MG63 (cell line): ENCODE measurements around the gene TYR. TPM values are rescaled to one million over a fixed set of nuclear protein-coding genes. Genes with fewer than 3 reads are reported as not detected.
"Not testable (repeated sequence)": the region's sequence is repeated elsewhere in the genome, so short reads cannot be mapped to it uniquely, and the experiment has no call there.

ENCODE experiments used
- DNase-seq: peaks from one replicate; pipeline ENCODE4 v3.0.0-alpha.2; 2020
- H3K27me3 ChIP-seq: fragments of 250-450 bp; sonication (Bioruptor Pico); 2 replicates; pipeline ENCODE4 v1.5.1; 2020; ENCODE audit warnings: mild to moderate bottlenecking, moderate library complexity
- H3K36me3 ChIP-seq: fragments of 250-450 bp; sonication (Bioruptor Pico); 2 replicates; pipeline ENCODE4 v1.5.1; 2020; ENCODE audit warnings: mild to moderate bottlenecking, moderate library complexity
- H3K4me3 ChIP-seq: fragments of 250-450 bp; sonication (Bioruptor Pico); 2 replicates; pipeline ENCODE4 v1.5.1; 2020; ENCODE audit warnings: mild to moderate bottlenecking, moderate library complexity
- H3K9me3 ChIP-seq: fragments of 250-450 bp; sonication (Bioruptor Pico); 2 replicates; pipeline ENCODE4 v1.5.1; 2020; ENCODE audit warnings: mild to moderate bottlenecking, moderate library complexity
- total RNA-seq: library from RNA; depleted of rRNA; stranded (reverse); fragments of >200 nt; shearing (Covaris generic); gene quantifications from 2 replicates; pipeline ENCODE4 v1.2.3, GENCODE V29; 2014; ENCODE audit warnings: low replicate concordance

The TYR gene
- total RNA-seq, 1 experiment from 2014 or later: not detected

DNA sequence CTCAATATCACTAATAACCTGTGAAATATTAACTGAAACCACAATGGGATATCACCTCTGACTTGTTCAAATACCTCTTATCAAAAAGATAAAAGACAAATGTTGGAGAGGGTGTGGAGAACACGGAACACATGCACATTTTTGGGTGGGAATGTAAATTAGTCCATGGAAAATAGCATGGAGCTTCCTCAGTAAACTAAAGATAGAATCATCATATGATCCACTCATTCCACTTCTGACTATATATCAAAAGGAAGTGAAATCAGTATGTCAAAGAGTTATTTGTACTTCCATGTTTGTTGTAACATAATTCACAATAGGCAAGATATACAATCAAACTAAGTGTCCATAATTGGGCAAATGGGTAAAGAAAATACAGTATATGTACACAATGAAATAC lies 57.4 kb downstream of the TYR start:
- no peak overlapping the region for H3K4me3 ChIP-seq
- no peaks in the 10 kb centered on the region for H3K27me3 ChIP-seq
- no peaks in the 10 kb centered on the region for H3K9me3 ChIP-seq
- DNase-seq: no peak
- H3K36me3 ChIP-seq: no peaks in the 10 kb centered on the region

DNA sequence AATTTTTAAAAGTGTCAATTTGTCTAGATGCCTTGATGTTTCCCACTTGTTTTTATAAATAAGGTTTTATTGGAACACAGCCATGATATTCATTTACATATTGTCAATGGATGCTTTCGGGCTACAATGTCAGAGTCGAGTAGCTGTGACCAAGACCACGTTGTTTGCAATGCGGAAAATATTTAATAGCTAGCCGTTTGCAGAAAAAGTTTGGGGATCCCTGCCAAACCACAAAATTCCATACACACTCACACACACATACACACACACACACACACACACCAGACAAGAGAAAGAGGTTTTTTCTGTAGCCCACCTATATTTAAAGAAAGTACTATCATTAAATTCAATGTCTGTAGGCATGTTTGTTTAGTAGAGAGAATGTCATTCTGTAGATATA lies 58.3 kb downstream of the TYR start:
- no peak for DNase-seq
- Histone ChIP-seq H3K4me3 (no peak overlapping the region), H3K9me3 (no peaks in the 10 kb centered on the region), H3K27me3 (no peaks in the 10 kb centered on the region), H3K36me3 (no peaks in the 10 kb centered on the region)

GRCh38 chr11:89247007-89247406 lies 69.3 kb downstream of the TYR start:
- H3K9me3 ChIP-seq, H3K4me3 ChIP-seq, DNase-seq, H3K27me3 ChIP-seq, H3K36me3 ChIP-seq: not testable (repeated sequence)

GRCh38 chr11:89249196-89249595 lies 71.5 kb downstream of the TYR start:
- Histone ChIP-seq H3K9me3 (no peaks in the 10 kb centered on the region), H3K36me3 (no peaks in the 10 kb centered on the region), H3K4me3 (no peak overlapping the region), H3K27me3 (no peaks in the 10 kb centered on the region)
- DNase-seq: no peak

GRCh38 chr11:89261483-89261882 lies 83.8 kb downstream of the TYR start:
- H3K36me3 ChIP-seq, DNase-seq, H3K27me3 ChIP-seq, H3K4me3 ChIP-seq, H3K9me3 ChIP-seq: not testable (repeated sequence)

DNA sequence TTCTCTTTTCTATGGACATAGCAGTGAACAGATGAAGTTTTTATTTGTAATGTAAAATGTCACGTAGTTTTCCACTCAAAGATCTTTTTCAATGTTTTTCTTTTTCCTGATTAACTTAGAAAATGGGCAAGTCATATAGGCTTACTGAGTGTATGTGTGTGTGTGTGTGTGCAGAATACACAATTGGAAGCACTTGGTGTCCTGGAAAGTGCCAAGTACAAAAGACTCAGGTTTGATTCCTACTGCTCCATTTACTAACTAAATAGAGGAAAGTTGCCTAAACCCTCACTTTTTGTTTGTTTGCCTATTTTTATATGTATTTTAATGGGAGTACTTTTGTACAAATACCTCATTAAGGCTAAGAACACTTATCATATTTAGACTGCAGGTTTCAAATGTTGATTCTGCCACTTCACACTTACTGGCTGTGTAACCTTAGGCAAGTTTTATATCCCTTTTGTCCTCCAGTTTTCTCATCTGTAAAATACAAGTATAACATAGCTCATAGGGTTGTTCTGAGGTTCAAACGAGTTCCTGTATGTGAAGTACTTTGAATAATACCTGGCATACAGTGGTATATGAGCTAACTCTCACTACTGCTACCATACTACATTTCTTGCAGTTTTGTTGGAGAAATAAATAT lies 90.1 kb downstream of the TYR start:
- no peaks in the 10 kb centered on the region for H3K36me3 ChIP-seq
- no peak for DNase-seq
- H3K27me3 ChIP-seq: no peaks in the 10 kb centered on the region
- no peaks in the 10 kb centered on the region for H3K9me3 ChIP-seq
- no peak overlapping the region for H3K4me3 ChIP-seq

GRCh38 chr11:89272540-89273088 lies 94.9 kb downstream of the TYR start:
- not testable (repeated sequence) for H3K36me3 ChIP-seq

GRCh38 chr11:89273220-89273619 lies 95.5 kb downstream of the TYR start:
- H3K9me3 ChIP-seq, H3K4me3 ChIP-seq, H3K36me3 ChIP-seq, DNase-seq, H3K27me3 ChIP-seq: not testable (repeated sequence)

More at GRCh38 chr11:89272540-89273088, 94.9 kb downstream of the TYR start:
- not testable (repeated sequence) for H3K9me3 ChIP-seq, H3K4me3 ChIP-seq, H3K27me3 ChIP-seq, DNase-seq

DNA sequence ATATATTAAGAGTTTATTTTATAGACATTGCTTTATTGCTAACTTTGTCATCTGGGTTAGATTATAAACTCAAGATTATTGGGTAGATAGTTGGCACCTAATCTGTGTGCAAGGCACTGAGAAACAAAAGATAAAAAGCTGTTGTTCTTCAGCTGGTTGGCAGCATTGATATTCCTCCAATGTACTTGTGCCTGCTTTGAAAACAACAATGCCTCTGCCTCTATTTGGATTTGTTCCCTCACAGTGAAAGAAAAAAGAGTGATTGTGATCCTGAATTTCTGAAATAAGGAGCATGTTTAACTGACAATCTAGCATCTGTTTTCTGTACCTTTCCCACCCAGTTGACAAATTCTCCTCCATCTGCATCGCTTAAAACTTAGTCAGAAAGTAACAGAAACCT lies 98.3 kb downstream of the TYR start:
- no peak for DNase-seq
- Histone ChIP-seq H3K27me3 (no peaks in the 10 kb centered on the region), H3K4me3 (no peak overlapping the region), H3K9me3 (no peaks in the 10 kb centered on the region), H3K36me3 (no peaks in the 10 kb centered on the region)

DNA sequence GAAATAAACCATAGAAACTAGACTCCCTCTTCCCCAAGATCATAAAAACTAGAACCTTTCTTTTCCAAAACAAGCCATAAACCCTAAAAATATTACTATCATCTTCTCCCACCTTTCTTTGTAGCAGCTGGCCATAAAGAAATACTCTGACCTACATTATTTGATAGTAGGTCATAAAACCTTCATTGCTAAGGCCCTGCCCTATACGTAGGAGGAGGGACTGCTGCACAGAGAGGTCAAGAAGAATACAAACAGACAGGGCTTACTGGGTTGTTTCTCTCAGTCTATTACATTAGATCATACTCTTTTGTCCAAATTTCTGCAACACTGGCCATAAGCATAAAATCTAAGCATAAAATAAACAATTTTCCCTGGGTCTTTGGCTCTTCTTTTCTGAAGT lies 101.5 kb downstream of the TYR start:
- no peak for DNase-seq
- Histone ChIP-seq H3K36me3 (no peaks in the 10 kb centered on the region), H3K9me3 (no peaks in the 10 kb centered on the region), H3K27me3 (no peaks in the 10 kb centered on the region), H3K4me3 (no peak overlapping the region)

- not testable (repeated sequence) for H3K36me3 ChIP-seq, DNase-seq, H3K27me3 ChIP-seq, H3K4me3 ChIP-seq, H3K9me3 ChIP-seq
Measured at GRCh38 chr11:89281032-89281677, 103.5 kb downstream of the TYR start.

GRCh38 chr11:89286601-89287000 lies 108.9 kb downstream of the TYR start:
- not testable (repeated sequence) for H3K9me3 ChIP-seq, H3K27me3 ChIP-seq

GRCh38 chr11:89288004-89288403 lies 110.3 kb downstream of the TYR start:
- H3K27me3 ChIP-seq, DNase-seq, H3K36me3 ChIP-seq, H3K4me3 ChIP-seq, H3K9me3 ChIP-seq: not testable (repeated sequence)

More at GRCh38 chr11:89286601-89287000, 108.9 kb downstream of the TYR start:
- H3K36me3 ChIP-seq, DNase-seq, H3K4me3 ChIP-seq: not testable (repeated sequence)

DNA sequence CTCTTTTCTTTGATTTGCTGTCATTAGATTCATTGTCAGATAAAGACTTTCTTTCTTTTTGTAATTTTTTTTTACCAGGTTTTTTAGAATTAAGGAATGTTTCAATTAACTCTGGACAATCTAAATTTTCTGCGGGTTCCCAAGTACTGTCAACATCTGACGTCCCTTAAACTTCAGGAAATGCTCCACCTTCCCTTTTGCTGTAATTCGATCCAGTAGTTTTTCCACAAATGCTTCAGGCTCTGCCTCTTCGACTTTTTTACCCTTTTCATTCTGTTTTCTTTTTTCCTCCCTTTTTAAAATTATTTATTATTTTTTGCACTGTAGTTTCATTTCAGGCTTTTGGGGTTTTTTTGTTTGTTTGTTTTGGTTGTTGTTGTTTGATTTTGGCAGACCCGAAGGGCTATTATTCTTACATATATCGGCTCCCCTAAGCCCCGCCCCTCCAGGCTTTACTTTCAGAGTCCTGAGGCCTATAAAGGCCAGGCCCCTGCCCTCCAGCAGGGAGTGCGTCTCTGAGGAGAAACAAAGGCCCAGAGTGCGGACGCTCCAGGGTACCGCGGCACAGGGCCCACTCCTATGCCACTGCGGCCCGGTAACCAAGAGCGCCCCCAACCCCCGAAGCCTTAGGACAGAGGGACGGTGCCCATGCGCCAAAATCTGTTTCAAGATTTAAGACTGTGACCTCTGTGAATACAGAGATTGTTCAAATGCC lies 116.4 kb downstream of the TYR start:
- Histone ChIP-seq H3K36me3 (no peaks in the 10 kb centered on the region), H3K27me3 (no peaks in the 10 kb centered on the region), H3K4me3 (no peak overlapping the region; the same call in 1 of the 2 replicates), H3K9me3 (no peaks in the 10 kb centered on the region)
- no peak for DNase-seq

GRCh38 chr11:89295023-89295422 lies 117.3 kb downstream of the TYR start:
- H3K4me3 ChIP-seq, DNase-seq, H3K9me3 ChIP-seq, H3K36me3 ChIP-seq, H3K27me3 ChIP-seq: not testable (repeated sequence)

DNA sequence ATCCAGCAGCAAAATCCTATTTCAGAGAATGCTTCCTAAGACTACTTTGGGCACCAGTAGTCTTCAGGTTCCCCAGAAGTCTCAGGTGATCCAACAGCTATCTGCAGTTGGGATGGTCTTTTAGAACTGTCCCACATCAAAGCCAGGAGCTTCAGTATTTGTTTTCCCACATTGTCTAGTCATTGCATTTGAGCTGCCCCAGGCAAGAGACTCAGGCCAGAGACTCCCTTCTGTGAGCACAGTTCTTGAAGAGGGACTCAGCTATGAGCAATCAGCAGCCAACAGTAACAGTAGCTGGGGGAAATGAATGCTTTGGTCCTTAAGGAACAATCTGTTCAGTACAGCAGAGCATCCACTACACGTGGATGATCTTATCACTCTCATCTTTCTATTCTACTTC lies 125.4 kb downstream of the TYR start:
- H3K4me3 ChIP-seq, H3K9me3 ChIP-seq, DNase-seq, H3K27me3 ChIP-seq, H3K36me3 ChIP-seq: not testable (repeated sequence)

DNA sequence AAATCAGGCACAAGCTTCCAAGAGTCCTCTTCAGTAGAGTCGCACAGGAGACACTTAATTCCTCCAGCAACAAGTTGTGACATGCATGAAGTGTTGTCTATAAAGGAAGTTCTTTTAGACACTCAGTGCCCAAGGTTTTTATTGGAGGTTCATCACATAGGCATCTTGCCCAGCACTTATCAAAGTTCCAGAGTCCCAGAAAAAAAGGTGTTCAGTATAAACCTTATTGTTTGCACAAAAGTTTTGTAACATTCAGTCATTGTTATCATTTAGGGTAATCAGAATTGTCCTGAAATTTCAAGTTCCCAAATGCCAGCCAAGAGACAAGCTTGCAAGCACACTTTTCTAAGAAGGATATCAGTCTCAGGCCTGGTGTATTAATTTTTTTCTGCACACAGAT lies 130.6 kb downstream of the TYR start:
- not testable (repeated sequence) for H3K27me3 ChIP-seq, DNase-seq, H3K4me3 ChIP-seq, H3K36me3 ChIP-seq, H3K9me3 ChIP-seq
